Iris pigment epithelial cell (primary cell): ENCODE results near the gene TMEM91.

Source experiments
- DNase-seq: peaks from one replicate; pipeline ENCODE4 v3.0.0-alpha.2; 2011; ENCODE audit warnings: low read depth

TMEM91 gene

GRCh38 chr19:41376241-41376997 is at the start of gene TMEM91:
Gene TMEM91 (plus strand): TSS chr19:41376533. CDS start chr19:41378310, 1,777 bp downstream.
- DNase-seq: peak; percentile 52

DNA sequence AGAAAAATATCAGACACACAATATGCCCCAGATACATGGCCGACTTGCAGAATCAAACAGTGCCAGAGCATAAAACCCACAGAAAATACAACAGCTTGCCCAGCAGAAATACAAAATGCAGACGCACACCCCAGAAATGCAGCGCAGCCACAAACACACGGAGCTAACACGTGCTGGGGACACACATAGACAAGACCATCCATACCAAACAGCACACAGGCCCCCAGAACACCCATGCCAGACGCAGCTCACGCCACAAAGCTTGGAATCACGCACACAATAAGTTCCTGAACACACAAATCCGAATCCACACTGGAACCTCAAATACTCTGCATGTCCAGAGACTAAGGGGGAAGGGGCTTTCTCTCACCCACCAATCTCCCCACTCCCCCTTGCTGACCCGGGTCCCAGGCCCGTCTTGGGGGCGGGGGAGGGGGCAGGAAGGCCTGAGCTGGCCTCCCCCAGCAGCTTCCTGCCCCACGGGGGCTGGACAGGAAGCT is 49.2 kb upstream of the TMEM91 start:
- DNase-seq: no peak

GRCh38 chr19:41327576-41328156 is 48.7 kb upstream of the TMEM91 start:
- peak; percentile 59 for DNase-seq

- DNase-seq: peak; percentile 45
These were observed 48.0 kb upstream of the TMEM91 start for GRCh38 chr19:41328157-41328841.

DNA sequence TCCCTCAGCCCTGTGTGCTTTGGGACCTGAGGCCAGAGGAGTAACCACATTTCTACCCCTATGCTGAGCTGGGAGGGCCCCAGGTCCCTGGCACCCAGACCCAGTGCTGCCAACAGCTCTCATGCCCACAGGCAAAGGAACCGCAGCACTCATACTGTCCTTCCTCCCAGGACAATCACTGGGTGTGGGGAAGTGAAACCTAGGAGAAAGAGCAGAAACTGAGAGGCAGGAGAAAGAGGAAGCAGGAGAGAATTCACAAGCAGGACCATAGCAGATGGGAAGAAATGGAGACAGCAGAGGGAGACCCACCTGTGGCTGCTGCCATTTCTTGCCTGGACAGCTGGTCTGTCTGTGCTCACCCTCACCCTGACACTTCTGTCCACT is 47.5 kb upstream of the TMEM91 start:
- DNase-seq: no peak

- no peak for DNase-seq
These were observed 45.9 kb upstream of the TMEM91 start for GRCh38 chr19:41330481-41330880.

- no peak for DNase-seq
These were observed 45.2 kb upstream of the TMEM91 start for GRCh38 chr19:41330946-41331678.

- DNase-seq: no peak
These were observed 44.3 kb upstream of the TMEM91 start for GRCh38 chr19:41332000-41332399.

GRCh38 chr19:41332468-41332867 is 43.9 kb upstream of the TMEM91 start:
- no peak for DNase-seq

- DNase-seq: no peak
These were observed 41.5 kb upstream of the TMEM91 start for GRCh38 chr19:41334793-41335192.

DNA sequence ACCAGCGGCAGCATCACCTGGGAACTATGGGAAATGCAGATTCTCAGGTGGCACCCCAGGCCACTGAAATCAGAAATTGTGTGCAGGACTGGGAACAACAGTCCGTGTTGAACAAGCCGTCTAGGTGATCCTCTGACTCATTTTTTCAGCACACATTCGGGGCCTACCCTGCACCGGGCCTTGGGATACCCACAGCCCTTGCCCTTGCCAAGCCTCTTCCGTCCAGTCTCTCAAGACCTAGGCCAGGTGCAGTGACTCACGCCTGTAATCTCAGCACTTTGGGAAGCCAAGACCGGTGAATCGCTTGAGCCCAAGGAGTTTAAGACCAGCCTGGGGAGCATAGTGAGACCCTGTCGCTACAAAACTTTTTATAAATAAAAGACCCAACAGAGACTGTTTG is 40.9 kb upstream of the TMEM91 start:
- DNase-seq: no peak

- DNase-seq: no peak
These were observed 36.4 kb upstream of the TMEM91 start for GRCh38 chr19:41339936-41340335.

DNA sequence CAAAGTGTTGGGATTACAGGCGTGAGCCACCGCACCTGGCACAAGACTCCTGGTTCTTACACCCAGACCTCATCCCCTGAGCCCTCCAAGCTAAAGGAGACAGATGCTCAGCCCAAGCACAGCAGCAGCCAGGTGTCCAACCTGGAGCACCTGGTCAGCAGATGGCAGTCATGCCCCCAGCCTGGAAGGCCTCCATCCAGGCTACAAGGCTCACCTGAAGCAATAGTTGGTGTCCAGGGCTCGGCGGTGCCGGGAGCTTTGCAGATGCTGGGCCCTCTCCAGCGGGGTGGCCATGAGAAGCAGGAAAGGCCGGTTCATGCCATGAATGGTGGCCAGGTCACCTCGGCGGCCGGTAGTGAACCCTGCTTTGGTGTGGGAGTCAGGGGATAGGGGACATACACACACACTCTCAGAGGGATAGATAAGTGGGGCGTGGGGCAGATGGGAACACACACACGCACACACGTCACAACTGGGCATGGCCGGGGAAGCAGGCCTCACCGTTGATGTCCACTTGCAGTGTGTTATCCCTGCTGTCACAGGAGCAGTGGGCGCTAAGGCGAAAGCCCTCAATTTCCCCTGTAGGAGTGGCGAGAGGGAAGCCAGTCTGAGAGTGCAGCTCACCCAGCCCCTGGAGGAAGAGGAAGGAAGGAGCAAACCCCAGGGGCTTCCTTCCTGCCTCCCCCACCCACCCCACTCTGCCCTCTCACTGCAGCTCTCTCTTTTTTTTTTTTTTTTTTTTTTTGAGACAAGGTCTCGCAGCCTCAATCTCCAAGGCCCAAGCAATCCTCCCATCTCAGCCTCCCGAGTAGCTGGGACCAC is 34.5 kb upstream of the TMEM91 start:
- DNase-seq: no peak

DNA sequence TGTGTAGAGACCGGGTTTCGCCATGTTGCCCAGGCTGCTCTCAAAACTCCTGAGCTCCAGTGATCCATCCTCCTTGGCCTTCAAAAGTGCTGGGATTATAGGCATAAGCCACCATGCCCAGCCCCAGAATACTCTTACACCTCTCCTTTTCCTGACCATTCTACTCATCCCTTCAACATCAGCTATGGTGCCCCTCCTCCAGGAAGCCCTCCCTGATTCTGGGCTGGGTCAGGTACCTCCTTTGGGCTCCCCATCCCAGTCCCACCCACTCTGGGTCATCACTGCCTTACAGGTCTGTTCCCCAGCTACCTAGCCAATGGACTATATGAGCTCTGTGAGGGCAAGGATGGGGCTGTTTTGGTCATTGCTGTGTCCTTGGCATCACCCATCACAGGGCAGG is 32.2 kb upstream of the TMEM91 start:
- DNase-seq: no peak

GRCh38 chr19:41346916-41347315 is 29.4 kb upstream of the TMEM91 start:
- DNase-seq: peak; percentile 67

DNA sequence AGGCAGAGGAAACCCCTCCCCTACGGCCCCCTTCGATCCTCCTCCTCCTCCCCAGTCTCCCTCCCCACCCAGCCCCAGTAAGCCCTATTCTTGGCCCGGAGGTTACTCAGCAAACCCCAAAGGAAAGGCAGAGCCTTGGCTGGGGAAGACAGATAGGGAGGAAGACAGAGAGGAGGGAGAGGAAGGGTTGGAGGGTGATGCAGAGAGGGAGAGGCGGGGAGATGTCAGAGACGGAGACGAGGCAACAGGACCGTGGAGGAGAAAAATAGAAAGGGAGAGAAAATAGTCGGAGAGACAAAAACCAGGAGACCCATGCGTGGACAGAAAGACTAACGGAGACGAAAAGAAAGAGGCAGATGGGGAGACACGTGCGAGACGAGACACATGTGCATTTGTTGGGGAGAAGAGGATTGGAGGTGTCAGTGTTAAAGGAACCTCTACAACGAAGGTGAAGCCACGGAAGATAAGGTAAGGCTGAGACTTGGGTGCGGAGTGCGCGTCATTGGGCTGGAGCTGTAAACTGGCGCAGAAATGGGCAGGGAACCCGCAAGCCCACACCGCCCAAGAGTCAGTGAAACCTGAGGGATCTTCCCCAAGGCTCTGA is 25.5 kb upstream of the TMEM91 start:
- DNase-seq: peak; percentile 32

GRCh38 chr19:41351339-41352245 is 24.7 kb upstream of the TMEM91 start:
- peak; percentile 65 for DNase-seq

DNA sequence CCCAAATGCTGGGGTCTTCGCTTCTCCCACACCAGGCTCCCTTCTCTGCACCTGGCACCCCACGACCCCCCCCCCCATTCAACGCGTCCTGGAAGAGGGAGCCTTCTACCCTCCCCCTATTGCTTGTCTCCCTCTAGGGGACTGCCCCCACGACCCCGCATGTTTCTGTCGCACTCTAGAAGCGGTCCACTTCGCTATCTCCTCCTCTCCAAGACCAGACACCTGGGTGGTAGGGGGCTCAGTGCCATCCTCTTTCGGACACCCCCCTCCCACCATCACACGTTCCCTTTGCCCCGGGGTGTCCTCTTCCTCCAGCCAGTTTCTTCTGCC is 24.1 kb upstream of the TMEM91 start:
- no peak for DNase-seq

DNA sequence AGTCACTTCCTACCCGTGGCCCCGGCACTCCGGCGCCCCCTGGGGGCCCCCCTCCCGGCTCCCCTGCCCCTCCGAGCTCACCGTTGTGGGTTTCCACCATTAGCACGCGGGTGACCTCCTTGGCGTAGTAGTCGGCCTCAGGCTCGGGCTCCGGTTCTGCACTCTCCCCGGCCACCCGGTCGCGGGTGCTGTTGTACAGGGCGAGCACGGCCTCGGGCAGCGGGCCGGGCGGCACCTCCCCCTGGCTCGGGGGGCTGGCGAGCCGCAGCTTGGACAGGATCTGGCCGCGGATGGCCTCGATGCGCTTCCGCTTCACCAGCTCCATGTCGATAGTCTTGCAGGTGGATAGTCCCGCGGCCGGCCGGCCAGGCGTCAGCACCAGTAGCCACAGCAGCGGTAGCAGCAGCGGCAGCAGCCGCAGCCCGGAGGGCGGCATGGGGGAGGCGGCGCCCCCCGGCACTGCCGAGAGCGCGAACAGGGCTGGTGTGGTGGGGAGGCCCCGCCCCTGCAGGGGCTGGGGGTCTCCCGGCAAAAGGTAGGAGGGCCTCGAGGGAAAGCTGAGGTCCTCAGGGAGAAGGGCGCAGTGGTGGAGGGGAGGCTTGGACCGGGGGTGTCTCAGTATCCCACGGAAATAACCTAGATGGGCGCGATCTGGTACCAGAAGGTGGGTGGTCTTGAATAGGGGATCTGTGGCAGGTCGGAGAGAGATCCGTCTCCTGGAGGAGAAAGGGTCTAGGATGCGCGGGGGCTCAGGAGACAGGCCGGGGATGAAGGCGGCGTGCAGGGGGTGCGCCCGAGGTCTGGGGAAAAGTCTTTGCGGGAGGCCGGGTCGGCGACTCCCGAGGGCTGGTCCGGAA is 23.5 kb upstream of the TMEM91 start:
- peak; percentile 57 for DNase-seq
